ENCODE data around the gene ADAMTS3.

The ADAMTS3 gene

DNA sequence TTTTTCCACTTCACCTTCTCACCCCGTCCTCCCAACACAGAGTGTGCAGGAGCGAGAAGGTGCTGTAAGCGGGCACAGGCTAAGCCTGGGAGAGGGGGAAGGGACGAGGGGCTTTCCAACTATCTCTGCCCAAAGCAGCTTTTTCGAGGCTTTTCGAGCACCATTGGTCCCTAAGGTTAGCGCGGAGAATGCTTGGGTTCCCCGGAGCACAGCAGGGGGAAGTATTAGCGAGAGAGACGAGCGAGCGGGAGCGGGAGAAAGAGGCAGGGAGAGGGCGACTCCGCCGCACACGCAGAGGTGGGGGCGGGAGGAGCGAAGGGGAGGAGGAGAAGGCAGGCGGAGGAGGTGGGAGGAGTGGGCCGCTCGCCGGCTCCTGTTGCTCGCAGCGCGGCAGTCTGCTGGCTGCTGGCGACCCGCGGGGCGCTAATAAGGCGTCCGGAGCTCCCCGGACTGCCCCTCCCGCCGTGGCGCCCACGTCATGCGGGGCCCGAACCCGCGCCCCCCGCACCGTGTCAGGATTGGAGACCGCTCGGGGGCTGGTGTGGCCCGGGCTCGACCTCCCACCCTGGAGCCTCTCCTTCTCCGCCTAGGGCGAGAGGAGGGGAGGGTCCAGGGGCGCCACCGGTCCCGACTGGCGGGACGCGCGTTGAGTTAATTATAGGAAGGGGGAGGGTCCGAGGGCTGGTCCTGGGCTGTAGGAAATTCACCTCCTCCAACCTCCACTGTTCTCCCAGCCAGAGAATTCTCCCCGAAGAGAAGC lies at the start of gene ADAMTS3:
ADAMTS3 (minus strand) TSS at position 263 of the 760 bp plus-strand sequence. CDS start 459 bp downstream, outside the sequence.
- DNase-seq: peak; percentile 6

DNA sequence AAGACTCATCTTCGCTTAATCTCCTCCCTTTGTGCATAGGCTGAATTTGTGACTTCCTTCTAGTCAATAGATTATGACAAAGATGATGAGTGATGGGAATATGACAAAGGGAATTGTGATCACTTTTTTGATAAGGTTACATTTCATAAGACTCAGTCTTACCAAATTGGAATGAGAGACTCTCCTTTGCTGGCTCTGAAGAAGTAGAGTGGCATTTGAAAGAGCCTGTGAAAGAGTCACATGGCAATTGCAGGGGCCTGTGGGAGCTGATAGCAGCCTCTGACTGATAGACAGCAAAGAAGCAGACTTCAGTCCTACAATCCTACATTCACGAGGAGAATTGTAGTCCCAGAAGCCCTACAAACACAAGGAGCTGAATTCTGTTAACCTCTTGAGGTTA lies 44.9 kb upstream of the ADAMTS3 start:
- no peak for DNase-seq

DNA sequence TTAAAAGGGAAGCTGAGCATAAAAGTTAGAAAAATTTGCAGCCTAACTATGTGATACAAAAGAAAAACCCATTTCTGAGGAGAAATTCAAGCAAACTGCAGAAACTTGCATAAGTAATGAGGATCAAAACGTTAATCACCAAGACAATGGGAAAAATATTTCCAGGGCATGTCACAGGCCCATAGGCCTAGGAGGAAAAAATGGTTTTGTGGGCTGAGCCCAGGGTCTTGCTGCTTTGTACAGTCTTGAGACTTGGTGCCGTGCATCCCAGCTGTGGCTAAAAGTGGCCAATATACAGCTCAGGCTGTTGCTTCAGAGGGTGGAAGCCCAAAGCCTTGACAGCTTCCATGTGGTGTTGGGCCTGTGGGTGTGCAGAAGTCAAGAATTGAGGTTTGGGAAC lies 37.7 kb upstream of the ADAMTS3 start:
- no peak for DNase-seq

DNA sequence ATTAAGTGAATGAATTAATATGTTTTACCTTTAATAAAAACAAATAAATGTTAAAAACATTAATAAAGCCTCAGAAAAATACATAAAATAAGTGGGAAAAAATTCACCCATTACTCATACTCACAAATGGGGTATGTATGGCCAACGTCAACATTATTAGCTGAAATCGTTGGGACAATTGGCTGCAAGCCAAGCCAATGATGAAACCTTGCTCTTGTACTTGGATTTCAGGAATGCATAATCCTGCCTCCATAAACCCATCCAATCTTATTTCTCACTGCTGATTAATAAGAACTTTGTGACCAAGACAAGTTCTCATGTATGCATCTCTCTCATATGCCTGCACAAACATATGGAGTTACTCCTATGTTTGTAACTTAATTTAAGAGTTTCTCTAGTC lies 35.3 kb upstream of the ADAMTS3 start:
- DNase-seq: no peak

DNA sequence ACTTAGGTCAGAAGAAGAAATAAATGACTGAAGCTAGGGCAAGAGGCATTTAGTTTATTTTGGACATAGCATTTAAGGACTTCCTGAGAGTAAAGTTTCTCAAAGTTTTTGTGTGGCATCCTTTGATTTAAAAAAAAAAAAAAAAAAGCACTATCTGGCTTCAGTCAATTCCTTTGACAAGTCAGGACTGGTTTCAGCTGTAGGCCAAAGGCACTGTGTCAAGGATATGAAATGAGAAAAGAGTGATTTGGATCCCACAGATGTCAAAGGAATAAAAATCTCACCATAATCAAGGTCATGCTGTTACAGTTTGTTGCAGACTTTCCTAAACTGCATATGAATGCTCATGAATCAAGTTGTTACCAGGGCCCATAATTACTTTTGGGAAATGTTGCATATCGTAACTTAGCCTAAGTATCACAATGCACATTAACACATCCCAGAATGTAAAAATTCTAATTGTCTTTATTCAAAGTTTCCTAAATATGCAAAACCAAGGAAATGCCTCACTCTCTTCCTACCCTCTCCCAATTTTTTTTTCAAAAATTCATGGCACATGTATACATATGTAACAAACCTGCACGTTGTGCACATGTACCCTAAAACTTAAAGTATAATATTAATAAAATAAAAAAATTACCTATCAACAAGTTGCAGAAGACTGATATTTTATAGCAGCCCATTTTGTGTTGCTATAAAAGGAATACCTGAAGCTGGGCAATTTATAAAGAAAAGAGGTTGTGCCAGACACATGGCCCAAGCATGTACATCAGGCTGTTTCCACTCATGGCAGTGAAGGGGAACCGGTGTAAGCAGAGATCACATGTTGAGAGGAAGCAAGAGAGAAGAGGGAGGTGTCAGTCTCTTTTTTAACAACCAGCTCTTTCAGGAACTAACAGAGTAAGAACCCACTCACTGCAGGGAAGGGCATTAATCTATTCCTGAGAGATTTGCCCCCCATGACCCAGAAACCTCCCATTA lies 33.7 kb upstream of the ADAMTS3 start:
- no peak for DNase-seq

DNA sequence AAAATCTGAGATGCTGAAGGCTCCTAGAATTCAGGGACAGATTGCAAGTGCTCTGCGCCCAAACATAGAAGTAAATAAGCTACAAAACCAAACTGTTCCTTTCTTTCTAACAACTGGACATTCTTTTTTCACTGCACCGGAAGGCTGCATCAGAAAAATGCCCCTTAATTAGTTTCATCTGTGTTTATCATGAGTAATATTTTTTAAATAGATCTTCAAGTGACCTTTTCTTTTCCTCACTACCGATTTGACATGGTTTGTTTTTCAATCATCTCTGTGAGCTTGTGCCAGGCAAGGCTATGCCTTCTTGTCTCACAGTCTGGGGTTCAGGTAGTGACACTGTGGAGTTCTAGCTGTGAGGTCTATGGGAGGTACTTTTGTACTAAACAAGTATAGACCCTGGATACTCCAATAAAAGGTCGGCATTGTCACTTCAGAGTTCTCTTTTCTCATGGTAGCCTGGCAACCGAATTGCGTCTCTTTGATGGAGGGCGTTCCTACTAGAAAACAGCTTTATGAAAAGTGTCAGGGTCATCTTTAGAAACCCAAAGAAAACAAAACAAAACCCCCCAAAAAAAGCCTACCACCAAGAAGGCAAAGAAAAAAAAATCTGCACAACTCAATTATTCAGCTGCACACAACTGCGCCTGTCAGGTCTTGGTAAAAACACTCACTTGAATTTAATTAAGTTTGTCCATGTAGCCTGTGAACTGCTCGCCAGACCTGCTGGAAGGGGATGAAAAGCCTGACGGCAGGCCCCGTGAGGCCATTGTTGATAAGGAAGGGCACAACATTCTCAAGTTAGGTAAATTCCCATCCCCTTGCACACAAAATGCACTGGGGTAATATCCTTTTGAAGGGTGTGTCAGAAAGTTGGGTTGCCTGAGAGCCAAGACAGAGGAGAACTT lies 22.8 kb upstream of the ADAMTS3 start:
- no peak for DNase-seq

DNA sequence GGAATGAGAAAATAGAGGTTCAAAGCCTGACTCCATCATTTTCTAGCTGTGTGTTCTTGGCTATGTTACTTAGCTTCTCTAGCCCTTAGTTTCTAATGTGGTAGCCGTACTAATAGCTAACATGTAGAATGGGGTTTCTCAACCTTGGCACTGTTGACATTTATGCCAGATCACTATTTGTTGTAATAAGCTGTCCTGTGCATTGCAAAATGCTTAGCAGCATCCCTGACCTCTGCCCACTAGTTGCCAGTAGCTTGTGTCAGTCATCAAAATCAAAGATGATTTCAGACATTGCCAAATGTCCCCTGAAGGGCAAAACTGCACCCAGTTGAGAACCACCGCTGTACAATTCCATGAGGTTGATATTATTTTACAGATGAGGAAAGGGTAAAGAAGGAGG lies 18.3 kb upstream of the ADAMTS3 start:
- DNase-seq: no peak

DNA sequence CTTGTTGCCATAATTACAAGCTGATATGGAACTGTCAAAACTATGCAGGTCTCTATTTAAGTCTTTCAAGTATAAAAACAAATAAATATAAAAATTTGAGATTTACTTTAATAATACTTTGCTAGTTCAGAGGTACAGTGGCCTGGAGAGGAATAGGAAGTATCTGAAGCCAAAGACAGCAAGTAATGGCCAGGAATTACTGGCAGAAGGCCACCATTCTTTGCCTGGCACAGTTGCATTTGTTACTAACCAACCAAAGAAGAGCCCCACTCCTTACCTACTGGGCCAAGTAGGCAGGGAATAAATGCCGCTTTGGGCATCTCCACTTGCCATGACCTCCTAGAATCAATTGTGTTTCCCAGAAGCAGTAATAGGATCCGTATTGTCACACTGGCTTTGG lies 13.8 kb upstream of the ADAMTS3 start:
- no peak for DNase-seq

DNA sequence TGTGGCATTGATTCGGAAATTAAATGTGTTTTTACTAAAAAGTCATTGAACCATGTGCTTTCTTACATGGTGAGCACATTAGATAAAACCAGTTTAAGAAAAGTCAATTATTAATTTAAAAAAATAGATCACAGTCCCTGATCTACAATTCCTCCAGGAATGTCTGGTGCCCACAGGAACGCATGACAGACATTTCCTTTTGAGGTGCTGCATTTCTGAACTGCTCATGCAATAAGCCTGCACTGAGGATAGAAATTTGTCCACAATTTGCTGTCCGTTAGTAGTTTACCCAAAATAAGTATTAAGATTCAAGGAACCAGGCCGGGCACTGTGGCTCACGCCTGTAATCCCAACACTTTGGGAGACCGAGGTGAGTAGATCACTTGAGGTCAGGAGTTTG lies 8.2 kb upstream of the ADAMTS3 start:
- DNase-seq: no peak

DNA sequence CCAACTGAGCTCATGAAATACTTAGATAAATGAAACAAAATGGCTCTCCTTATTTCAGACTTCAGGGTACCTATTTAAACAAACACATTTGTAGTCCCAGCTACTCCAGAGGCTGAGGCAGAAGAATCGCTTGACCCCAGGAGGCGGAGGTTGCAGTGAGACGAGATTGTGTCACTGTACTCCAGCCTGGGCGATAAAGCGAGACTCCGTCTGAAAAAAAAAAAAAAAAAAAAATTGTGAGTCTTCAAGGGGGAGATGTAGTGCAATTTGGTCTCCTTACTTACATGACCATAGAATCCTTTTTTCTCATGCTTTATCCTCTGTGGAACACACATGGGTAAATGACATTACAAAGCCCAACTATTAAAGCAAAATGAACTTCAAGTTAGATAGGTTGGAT lies 2.3 kb upstream of the ADAMTS3 start:
- no peak for DNase-seq

DNA sequence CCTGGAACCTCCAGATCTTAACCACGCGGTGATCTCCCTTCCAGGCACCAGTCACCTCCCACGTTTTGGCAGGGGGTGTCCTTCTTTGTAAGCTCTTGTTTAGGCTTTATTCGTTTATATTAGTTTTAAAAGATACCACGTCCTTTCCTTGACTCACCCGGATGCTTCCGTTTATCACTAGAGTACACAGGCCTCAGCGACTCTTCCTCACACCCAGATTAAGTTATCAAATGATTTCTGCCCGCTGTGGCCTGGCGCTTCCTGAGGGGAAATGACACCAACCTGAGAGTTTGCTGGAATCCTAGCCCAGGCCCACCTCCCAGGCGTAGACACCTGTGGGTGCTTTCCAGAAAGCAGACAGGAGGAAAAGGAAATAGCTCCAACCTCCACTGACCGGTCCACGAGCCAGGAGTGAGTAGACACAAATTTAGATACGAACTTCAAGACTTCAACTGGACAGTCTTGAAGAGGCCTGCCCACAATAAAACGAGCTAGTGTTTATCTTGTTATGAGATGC lies 756 bp upstream of the ADAMTS3 start:
- no peak for DNase-seq

DNA sequence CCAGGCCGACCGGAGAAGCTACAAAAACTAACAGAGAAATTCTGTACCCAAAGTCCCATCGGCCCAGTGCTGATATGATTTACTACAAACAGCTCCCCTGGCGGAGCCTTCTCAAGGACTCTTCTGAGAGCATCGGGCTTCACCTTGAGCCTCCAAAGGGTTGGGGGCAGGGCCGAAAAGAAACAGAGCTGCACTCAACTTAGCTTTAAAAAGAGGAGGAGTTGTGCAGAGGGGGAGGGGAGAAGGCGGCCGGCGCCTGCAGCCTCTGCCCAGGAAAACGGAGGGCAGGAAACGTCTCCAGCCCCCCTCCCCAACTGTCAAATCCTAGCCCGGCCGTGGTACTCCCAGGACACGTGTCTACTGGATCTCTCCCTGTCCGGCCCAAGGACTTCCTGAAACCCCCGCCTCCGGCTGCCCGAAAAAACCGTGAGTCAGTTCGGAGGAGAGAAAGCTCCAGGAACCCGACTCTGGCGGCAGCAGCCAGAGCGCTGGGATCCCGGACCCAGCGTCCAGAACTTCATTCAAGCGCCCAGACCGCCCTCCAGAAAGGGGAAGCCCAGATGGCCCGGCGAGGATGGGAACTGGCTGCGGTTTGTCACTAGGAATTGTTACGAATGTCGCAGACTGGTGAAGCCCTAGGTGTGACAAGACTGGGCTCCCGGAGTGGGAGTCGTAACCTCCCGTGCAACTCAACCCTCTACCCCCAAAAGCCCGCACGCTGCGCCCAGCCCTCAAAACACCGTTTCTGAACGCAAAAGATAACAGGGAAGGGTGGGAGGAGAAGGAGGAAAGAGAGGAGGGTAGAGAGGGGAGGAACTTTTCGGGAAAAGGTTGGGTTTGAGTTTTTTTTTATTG lies 973 bp downstream of the ADAMTS3 start:
- peak; percentile 50 for DNase-seq

DNA sequence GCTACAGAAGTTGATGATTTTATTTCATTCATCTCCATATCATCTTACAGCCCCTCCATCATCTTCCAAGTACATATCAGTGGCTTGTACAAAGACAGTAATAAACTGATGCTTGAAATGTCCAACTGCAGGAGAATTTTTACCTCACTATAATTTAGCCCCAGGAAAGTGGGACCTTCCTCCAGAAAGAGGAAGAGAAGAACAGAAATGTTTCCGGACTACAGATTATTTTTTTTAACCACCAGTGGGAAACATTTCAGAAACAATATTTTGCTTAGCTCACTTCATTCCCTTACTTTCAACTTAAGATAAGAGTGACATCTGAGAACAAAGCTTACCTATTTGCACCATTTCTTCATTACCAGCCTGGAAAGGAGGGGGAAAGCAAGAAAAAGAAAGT lies 2.0 kb downstream of the ADAMTS3 start:
- no peak for DNase-seq

DNA sequence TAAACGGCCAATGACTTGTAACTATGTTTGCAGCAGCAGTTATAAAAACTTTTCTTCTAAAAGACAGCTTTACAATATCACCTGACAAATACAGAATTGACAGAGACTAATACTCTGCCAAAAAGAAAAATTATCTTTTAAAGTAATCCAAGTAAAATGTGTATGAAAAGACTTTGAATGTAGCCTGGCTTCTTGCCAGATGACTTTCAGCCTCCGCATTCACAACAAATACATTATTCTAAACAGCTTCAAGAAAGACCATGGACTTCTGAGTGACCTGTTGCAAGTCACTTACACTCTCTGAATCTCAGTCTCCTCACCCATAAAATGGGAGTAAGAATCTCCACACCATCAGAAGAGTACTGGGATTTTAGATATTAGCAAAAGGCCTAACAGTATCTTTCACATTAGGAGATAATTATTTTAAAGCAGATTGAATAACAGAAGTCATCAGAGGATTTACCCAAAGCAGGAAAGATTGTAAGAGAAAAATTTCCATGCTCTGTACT lies 2.5 kb downstream of the ADAMTS3 start:
- no peak for DNase-seq

DNA sequence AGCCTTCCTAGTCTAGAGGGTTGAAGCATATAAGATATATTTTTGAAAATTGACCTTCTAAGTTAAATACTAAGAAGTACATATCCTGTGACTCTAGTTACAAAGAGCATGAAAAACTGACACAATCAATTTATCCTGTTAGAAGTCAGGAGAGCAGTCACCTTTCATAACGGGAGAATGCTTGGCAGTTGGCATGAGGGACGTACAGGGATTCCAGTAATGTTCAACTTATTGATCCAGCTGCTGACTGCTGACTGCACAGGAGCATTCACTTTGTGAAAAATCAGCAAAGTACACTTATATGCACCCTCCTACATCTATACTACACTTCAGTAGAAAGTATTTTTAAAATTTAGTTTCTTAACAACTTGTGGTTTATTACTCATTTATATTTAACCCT lies 4.2 kb downstream of the ADAMTS3 start:
- DNase-seq: no peak

DNA sequence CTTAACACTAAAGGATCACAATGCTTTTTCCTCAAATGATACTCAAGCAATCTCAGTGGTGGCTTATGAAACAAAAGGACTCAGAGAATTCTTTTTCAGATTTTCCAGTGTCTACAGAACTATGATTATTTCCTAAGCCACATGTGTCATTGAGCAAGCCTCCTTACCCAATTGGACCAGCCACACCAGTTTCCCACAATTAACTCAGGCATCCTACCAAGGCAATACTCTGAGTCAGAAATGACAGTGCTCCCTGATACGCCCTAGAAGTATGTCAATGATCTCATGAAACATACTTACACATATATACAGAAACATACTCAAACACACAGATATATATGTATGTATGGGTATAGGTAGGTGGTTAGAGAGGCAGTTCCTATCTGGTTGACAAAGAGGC lies 4.8 kb downstream of the ADAMTS3 start:
- no peak for DNase-seq

DNA sequence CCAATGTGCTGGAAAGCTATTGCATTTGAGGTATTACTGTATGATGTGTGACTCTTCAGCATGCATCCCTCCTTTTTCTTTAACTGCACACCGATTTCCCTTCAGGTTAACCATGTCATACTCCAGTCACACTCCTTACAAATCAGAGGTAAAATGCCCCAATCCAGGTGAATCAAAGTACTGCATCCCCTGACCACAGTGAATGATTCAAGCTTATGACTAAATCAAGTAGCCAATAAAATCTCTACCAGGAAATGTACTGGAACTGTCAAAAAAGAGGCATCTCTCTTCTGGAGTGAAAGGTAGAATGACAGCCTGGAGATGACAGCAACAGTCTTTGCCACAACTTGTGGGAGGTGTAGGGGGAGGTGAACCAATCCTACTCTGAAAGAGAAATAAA lies 10.4 kb downstream of the ADAMTS3 start:
- no peak for DNase-seq

DNA sequence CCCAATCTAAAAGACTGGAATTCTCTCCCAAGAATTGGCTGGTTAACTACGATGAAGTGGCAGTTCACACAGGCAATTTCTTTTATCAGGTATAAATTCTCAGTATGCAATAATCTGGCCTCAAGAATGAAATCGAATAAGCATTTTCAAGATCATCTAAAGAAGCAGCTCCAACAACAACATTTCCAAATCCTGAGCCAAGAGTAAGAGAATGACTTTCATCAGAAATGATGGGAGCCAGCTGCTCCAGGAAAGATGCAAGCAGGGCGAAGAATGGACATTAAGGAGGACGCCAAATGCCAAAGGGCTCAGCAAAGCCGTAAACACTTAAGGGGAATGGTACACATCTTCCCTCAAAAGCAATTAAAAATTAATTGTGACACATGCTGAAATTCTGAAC lies 12.0 kb downstream of the ADAMTS3 start:
- no peak for DNase-seq

DNA sequence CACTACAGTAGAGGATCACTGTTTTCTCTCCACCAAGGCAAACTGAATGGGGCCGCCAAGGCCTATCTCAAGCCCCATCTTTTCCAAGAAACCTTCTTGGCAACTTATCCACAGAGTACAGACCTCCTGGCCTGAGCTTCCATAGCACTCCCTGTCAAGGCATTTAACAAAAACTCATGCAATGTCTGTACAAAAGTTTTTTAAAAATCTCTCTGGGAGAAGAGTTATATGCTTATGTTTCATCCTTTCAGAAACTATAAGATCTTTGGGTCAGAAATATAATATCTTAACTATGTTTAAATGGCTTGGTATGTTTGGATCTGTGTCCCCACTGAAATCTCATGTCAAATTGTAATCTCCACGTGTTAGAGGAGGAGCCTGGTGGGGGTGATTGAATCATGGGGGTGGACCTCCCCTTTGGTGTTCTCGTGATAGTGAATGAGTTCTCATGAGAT lies 13.6 kb downstream of the ADAMTS3 start:
- DNase-seq: no peak

DNA sequence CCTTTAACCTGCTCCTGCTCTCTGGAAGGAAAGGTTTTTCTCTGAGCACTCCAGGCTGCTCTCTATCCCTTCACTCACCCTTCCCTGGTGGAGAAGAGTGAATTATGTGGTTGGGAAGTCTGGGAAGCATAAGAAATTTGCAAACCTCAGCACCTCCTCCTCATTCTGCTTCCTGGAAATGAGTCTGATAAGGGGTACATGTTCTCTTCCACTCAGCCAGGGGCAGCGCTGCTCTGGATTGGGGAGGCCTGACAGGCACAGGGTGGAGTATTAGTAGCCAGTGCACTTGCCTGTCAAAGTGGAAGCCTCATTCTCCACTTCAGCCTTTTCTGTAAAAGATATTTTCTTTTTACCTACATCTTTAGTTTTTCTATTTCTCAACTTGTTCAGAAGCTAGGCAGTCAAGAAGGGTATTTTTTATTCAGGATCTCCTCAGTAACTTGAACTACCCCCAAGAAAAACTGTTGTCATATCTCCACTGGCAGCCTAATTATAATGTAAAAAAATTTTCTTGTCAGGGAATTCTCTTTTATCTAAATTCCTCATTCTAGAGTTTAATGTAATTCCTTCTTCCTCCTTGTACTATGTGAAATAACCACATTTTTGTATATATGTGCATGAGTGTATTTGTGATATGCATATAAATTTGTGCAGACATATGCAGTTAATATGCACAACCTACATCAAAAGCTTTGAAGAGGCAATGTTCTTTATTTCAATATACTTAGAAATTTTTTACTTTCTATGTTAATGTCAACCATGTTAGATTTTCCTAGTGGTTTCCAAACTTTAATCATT lies 15.3 kb downstream of the ADAMTS3 start:
- DNase-seq: no peak

DNA sequence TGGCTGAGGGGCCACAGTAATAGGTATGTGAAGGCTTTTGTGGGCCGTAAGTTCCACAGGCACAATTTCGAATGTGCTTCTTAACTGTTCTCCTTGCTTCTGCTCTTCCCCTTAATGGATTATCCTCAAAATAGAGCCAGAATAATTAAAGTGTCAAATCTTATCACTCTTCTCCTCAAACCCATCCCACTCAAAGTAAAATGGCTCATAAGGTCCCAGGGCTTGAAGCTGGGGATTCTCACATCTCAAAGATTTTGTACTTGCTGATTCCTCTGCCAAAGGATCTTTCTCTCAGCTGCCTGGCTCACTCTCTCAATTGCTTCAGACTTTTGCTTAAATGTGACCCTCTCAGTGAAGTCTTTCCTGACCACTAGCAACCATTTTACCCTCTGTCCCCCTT lies 16.6 kb downstream of the ADAMTS3 start:
- DNase-seq: no peak

All from activated CD4-positive, alpha-beta T cell treated with anti-CD3 and anti-CD28 coated beads for 48 hours (primary cell).